OCI-LY3 (cell line): ENCODE measurements around the gene FGD5.

Experiments used
- EZH2phosphoT487 ChIP-seq: fragments of 200-600 bp; shearing (Covaris generic); IDR thresholded peaks from 2 replicates; pipeline ENCODE4 v1.6.1; 2018; ENCODE audit warnings: antibody characterized with exemption, mixed run types, low read depth
- TF ChIP-seq, protein P1 (sequence below): fragments of 200-600, 300-600 bp; sonication (generic); IDR thresholded peaks from 2 replicates; pipeline ENCODE4 v1.5.1; 2014; ENCODE audit warnings: antibody characterized with exemption, low read length, low read depth

DNA sequence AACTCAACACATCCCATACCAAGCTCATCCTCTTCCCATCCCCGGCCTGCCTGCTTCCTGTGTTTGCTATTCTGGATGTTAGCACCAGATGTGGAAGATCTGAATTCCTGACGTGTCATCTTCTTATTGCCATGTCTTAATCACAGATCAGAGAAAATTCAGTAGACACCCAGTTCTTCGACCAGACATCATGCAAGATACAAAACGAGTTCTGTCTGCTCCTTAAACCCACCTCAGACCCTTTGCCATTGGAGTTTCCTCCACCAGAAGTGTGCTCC lies 52.0 kb downstream of the FGD5 start:
- TF ChIP-seq, protein P1, sequence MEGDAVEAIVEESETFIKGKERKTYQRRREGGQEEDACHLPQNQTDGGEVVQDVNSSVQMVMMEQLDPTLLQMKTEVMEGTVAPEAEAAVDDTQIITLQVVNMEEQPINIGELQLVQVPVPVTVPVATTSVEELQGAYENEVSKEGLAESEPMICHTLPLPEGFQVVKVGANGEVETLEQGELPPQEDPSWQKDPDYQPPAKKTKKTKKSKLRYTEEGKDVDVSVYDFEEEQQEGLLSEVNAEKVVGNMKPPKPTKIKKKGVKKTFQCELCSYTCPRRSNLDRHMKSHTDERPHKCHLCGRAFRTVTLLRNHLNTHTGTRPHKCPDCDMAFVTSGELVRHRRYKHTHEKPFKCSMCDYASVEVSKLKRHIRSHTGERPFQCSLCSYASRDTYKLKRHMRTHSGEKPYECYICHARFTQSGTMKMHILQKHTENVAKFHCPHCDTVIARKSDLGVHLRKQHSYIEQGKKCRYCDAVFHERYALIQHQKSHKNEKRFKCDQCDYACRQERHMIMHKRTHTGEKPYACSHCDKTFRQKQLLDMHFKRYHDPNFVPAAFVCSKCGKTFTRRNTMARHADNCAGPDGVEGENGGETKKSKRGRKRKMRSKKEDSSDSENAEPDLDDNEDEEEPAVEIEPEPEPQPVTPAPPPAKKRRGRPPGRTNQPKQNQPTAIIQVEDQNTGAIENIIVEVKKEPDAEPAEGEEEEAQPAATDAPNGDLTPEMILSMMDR: no peak
- no peak for TF ChIP-seq EZH2phosphoT487
